AG04449 (cell line): ENCODE results near the gene DNM2.

Source experiments
- CTCF ChIA-PET: fragments of 350-600 bp; formaldehyde crosslinking; extraction: SDS; loops from one replicate; lab custom pipeline; 2021; ENCODE audit warnings: antibody characterized with exemption; lab: Yijun Ruan, JAX
- POLR2A ChIA-PET: fragments of 400-600, 350-600 bp; formaldehyde crosslinking; extraction: SDS; loops from one replicate; lab custom pipeline; 2020; ENCODE audit warnings: antibody characterized with exemption, inconsistent platforms; lab: Yijun Ruan, JAX
- DNase-seq: peaks from one replicate; pipeline ENCODE4 v3.0.0-alpha.2; 2010; ENCODE audit warnings: low read depth, low spot score
- H3K4me3 ChIP-seq: 2 replicates; pipeline ENCODE4 v1.5.1; 2011; ENCODE audit warnings: low read depth, mild to moderate bottlenecking, control low read depth, low read length
- TF ChIP-seq, protein P1 (sequence below): IDR thresholded peaks from one replicate; pipeline ENCODE4 v1.5.1; 2011; ENCODE audit warnings: mild to moderate bottlenecking, moderate library complexity, low read length, control low read depth, inconsistent platforms; ENCODE audit not compliant: insufficient read depth; ENCODE audit errors: missing control alignments

The DNM2 gene

GRCh38 chr19:10725415-10725814 lies 7.5 kb downstream of the DNM2 start:
- CTCF ChIA-PET: no interaction called here
- H3K4me3 ChIP-seq: no peak overlapping the region
- TF ChIP-seq, protein P1, sequence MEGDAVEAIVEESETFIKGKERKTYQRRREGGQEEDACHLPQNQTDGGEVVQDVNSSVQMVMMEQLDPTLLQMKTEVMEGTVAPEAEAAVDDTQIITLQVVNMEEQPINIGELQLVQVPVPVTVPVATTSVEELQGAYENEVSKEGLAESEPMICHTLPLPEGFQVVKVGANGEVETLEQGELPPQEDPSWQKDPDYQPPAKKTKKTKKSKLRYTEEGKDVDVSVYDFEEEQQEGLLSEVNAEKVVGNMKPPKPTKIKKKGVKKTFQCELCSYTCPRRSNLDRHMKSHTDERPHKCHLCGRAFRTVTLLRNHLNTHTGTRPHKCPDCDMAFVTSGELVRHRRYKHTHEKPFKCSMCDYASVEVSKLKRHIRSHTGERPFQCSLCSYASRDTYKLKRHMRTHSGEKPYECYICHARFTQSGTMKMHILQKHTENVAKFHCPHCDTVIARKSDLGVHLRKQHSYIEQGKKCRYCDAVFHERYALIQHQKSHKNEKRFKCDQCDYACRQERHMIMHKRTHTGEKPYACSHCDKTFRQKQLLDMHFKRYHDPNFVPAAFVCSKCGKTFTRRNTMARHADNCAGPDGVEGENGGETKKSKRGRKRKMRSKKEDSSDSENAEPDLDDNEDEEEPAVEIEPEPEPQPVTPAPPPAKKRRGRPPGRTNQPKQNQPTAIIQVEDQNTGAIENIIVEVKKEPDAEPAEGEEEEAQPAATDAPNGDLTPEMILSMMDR: no peak
- DNase-seq: no peak
- POLR2A ChIA-PET: no interaction called here

DNA sequence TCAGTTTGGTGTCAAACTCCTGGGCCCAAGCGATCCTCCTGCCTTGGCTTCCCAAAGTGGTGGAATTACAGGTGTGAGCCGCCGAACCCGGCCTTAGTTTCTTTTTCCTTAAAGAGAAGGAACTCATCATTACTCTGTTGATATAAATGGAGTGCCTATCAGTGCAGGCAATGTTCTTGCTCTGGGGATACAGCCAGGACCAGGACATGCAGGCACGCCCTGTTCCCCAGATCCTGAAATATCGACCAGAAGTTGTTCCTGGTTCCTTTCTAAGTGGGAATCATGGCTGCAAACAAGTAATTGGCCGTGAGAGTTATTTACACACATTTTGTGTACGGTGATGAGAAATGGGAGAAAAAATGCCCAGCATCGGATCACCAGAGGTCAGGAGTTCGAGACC lies 8.4 kb downstream of the DNM2 start:
- no peak overlapping the region for H3K4me3 ChIP-seq
- TF ChIP-seq, protein P1: no peak
- POLR2A ChIA-PET: no interaction called here
- CTCF ChIA-PET: interaction anchor here (1.4 kb wide), 1 partner anchor 138 kb away, joined by 6 read pairs; no protein-coding TSS in a partner anchor
- DNase-seq: no peak

GRCh38 chr19:10727685-10728201 lies 9.9 kb downstream of the DNM2 start:
- DNase-seq: no peak
- ChIA-PET POLR2A (interaction anchor here (1.0 kb wide), 1 partner anchor 9 kb away, joined by 3 read pairs; no protein-coding TSS in a partner anchor), CTCF (interaction anchor here (1.1 kb wide), 1 partner anchor 130 kb away, joined by 5 read pairs; no protein-coding TSS in a partner anchor)
- TF ChIP-seq, protein P1: no peak
- no peak overlapping the region for H3K4me3 ChIP-seq

GRCh38 chr19:10729411-10729810 lies 11.5 kb downstream of the DNM2 start:
- ChIA-PET POLR2A (no interaction called here), CTCF (no interaction called here)
- TF ChIP-seq, protein P1: no peak
- H3K4me3 ChIP-seq: no peak overlapping the region
- DNase-seq: no peak

- H3K4me3 ChIP-seq: no peak overlapping the region
- POLR2A ChIA-PET: no interaction called here
- CTCF ChIA-PET: interaction anchor here (1.0 to 1.7 kb wide), 4 partner anchors 128 to 134 kb away, joined by 3 to 11 read pairs (median 4); no protein-coding TSS in a partner anchor
Observed at GRCh38 chr19:10730932-10731331, 13.1 kb downstream of the DNM2 start.

GRCh38 chr19:10735741-10736140 lies 17.9 kb downstream of the DNM2 start:
- no peak overlapping the region for H3K4me3 ChIP-seq
- DNase-seq: no peak
- POLR2A ChIA-PET: no interaction called here
- TF ChIP-seq, protein P1: no peak
- CTCF ChIA-PET: no interaction called here

More at GRCh38 chr19:10730932-10731331, 13.1 kb downstream of the DNM2 start:
- TF ChIP-seq, protein P1: no peak
- DNase-seq: no peak
